Measurements from ENCODE around the gene CDON. TPM values are rescaled to one million over a fixed set of nuclear protein-coding genes. Genes with fewer than 3 reads are reported as not detected.

Gene CDON
- total and polyA plus RNA-seq, 4 donors: 1.5 to 25.6 (median 9.9) TPM

DNA sequence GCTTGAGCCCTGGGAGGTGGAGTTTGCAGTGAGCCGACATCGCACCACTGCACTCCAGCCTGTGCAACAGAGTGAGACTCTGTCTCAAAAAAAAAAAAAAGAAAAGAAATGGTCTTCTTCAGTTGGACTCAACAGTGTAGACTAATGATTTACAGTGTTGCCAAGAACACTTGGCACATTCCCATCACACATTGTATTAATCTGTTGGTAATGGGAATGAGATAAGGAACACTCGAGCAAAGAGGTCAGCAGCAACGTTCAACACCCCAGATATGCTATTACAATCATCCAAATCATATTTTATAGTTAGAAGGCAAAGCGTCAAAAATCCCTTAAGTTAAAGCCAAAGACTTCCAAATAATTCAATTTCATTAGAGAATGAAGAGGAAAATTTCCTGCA, 14.5 kb downstream of the CDON start:
- Histone ChIP-seq H3K9me3 (ENCODE audit: control insufficient read depth in 4 of 4, insufficient read depth in 3 of 4, low read length in 3 of 4) (no peaks in the 10 kb centered on the region), H3K27me3 (ENCODE audit: control insufficient read depth in 3 of 3, insufficient read depth in 3 of 3, low read length in 2 of 3) (no peaks in the 10 kb centered on the region), H3K36me3 (ENCODE audit: control insufficient read depth in 4 of 4, insufficient read depth in 4 of 4, low read length in 4 of 4) (no peaks in the 10 kb centered on the region), H3K9ac (ENCODE audit: insufficient read depth in 1 of 2, low read length in 2 of 2) (no peak overlapping the region), H3K27ac (ENCODE audit: low read depth in 1 of 2, low read length in 1 of 2) (no peak overlapping the region), H3K4me3 (no peak overlapping the region), H3K4me1 (ENCODE audit: control insufficient read depth in 5 of 5, insufficient read depth in 5 of 5, low read length in 5 of 5) (peaks cover 0 to 6% (median 0%) of the 10 kb centered on the region in 5 donors)
- no peak for ATAC-seq (ENCODE audit: insufficient read depth, low FRiP score)
- TF ChIP-seq CTCF (IDR thresholded peaks at IDR 0.05; ENCODE audit: control extremely low read depth, extremely low read depth): no peak
- no peak for DNase-seq
- WGBS, 2 donors: 62 to 83% methylated on average over 5 of the region's 5 CpGs

GRCh38 chr11:126046570-126047195, 16.0 kb downstream of the CDON start:
- 63 to 75% methylated on average over 5 of the region's 5 CpGs for WGBS, 2 donors
- no peak for TF ChIP-seq CTCF (IDR thresholded peaks at IDR 0.05; ENCODE audit: control extremely low read depth, extremely low read depth)
- ATAC-seq (ENCODE audit: insufficient read depth, low FRiP score) (no peak), DNase-seq (no peak)
- Histone ChIP-seq H3K36me3 (ENCODE audit: control insufficient read depth in 4 of 4, insufficient read depth in 4 of 4, low read length in 4 of 4) (no peaks in the 10 kb centered on the region), H3K9me3 (ENCODE audit: control insufficient read depth in 4 of 4, insufficient read depth in 3 of 4, low read length in 3 of 4) (no peaks in the 10 kb centered on the region), H3K9ac (ENCODE audit: insufficient read depth in 1 of 2, low read length in 2 of 2) (no peak overlapping the region), H3K27ac (ENCODE audit: low read depth in 1 of 2, low read length in 1 of 2) (no peak overlapping the region), H3K4me3 (no peak overlapping the region), H3K4me1 (ENCODE audit: control insufficient read depth in 5 of 5, insufficient read depth in 5 of 5, low read length in 5 of 5) (peaks cover 0 to 6% (median 0%) of the 10 kb centered on the region in 5 donors), H3K27me3 (ENCODE audit: control insufficient read depth in 3 of 3, insufficient read depth in 3 of 3, low read length in 2 of 3) (no peaks in the 10 kb centered on the region)

GRCh38 chr11:126039485-126040271, 23.0 kb downstream of the CDON start:
- 86 to 88% methylated on average over 9 of the region's 9 CpGs for WGBS, 2 donors
- no peak for TF ChIP-seq CTCF (IDR thresholded peaks at IDR 0.05; ENCODE audit: control extremely low read depth, extremely low read depth)
- Histone ChIP-seq H3K36me3 (ENCODE audit: control insufficient read depth in 4 of 4, insufficient read depth in 4 of 4, low read length in 4 of 4) (no peaks in the 10 kb centered on the region), H3K9ac (ENCODE audit: insufficient read depth in 1 of 2, low read length in 2 of 2) (no peak overlapping the region), H3K4me1 (ENCODE audit: control insufficient read depth in 5 of 5, insufficient read depth in 5 of 5, low read length in 5 of 5) (peaks cover 0 to 9% (median 1%) of the 10 kb centered on the region in 5 donors), H3K9me3 (ENCODE audit: control insufficient read depth in 4 of 4, insufficient read depth in 3 of 4, low read length in 3 of 4) (no peaks in the 10 kb centered on the region), H3K27ac (ENCODE audit: low read depth in 1 of 2, low read length in 1 of 2) (no peak overlapping the region), H3K4me3 (no peak overlapping the region), H3K27me3 (ENCODE audit: control insufficient read depth in 3 of 3, insufficient read depth in 3 of 3, low read length in 2 of 3) (no peaks in the 10 kb centered on the region)
- ATAC-seq (ENCODE audit: insufficient read depth, low FRiP score) (no peak), DNase-seq (no peak)

Measured in lung (tissue), 12 donors.